ENCODE data around the gene SLC15A3. TPM values are rescaled to one million over a fixed set of nuclear protein-coding genes. Genes with fewer than 3 reads are reported as not detected.

SLC15A3 gene
- total and polyA plus RNA-seq, 4 donors: 9.0 to 20.9 (median 16.3) TPM

GRCh38 chr11:60996381-60997138 is 44.6 kb upstream of the SLC15A3 start:
- H3K4me3 ChIP-seq (ENCODE audit: low read depth in 1 of 3, low read length in 3 of 3): no peak overlapping the region
- no peaks in the 10 kb centered on the region for H3K9me3 ChIP-seq (ENCODE audit: control insufficient read depth in 4 of 4, low read length in 3 of 4)
- no peaks in the 10 kb centered on the region for H3K4me1 ChIP-seq (ENCODE audit: control insufficient read depth in 4 of 4, insufficient read depth in 4 of 4, low read length in 3 of 4)
- no peaks in the 10 kb centered on the region for H3K36me3 ChIP-seq (ENCODE audit: control insufficient read depth in 4 of 4, insufficient read depth in 3 of 4, low read depth in 1 of 4, low read length in 3 of 4)
- H3K9ac ChIP-seq (ENCODE audit: low read depth in 1 of 2, low read length in 2 of 2): no peak overlapping the region
- TF ChIP-seq RXRA (IDR thresholded peaks at IDR 0.05) (no peak), RAD21 (IDR thresholded peaks at IDR 0.05) (no peak), HNF4G (IDR thresholded peaks at IDR 0.05) (no peak), REST (IDR thresholded peaks at IDR 0.05) (no peak), FOXA2 (IDR thresholded peaks at IDR 0.05) (no peak), YY1 (IDR thresholded peaks at IDR 0.05) (no peak), EGR1 (IDR thresholded peaks at IDR 0.05; ENCODE audit: low read depth in 2 of 2) (no peak), JUND (IDR thresholded peaks at IDR 0.05) (no peak), ZBTB33 (IDR thresholded peaks at IDR 0.05) (no peak)
- no peak overlapping the region for H3K27ac ChIP-seq (ENCODE audit: low read depth in 1 of 2, low read length in 2 of 2)
- WGBS: 75% methylated on average over 13 of the region's 13 CpGs
- peaks cover 0 to 2% (median 0%) of the 10 kb centered on the region in 4 donors for H3K27me3 ChIP-seq (ENCODE audit: control insufficient read depth in 4 of 4, insufficient read depth in 4 of 4, low read length in 3 of 4)
- no peak for DNase-seq (ENCODE audit: low spot score)

GRCh38 chr11:60995798-60996197 is 43.8 kb upstream of the SLC15A3 start:
- WGBS: 64% methylated on average over 7 of the region's 7 CpGs
- H3K4me1 ChIP-seq (ENCODE audit: control insufficient read depth in 4 of 4, insufficient read depth in 4 of 4, low read length in 3 of 4): no peaks in the 10 kb centered on the region
- H3K9me3 ChIP-seq (ENCODE audit: control insufficient read depth in 4 of 4, low read length in 3 of 4): no peaks in the 10 kb centered on the region
- no peak for DNase-seq (ENCODE audit: low spot score)
- H3K27me3 ChIP-seq (ENCODE audit: control insufficient read depth in 4 of 4, insufficient read depth in 4 of 4, low read length in 3 of 4): peaks cover 0 to 2% (median 0%) of the 10 kb centered on the region in 4 donors
- H3K27ac ChIP-seq (ENCODE audit: low read depth in 1 of 2, low read length in 2 of 2): no peak overlapping the region
- H3K4me3 ChIP-seq (ENCODE audit: low read depth in 1 of 3, low read length in 3 of 3): no peak overlapping the region
- H3K9ac ChIP-seq (ENCODE audit: low read depth in 1 of 2, low read length in 2 of 2): no peak overlapping the region
- TF ChIP-seq REST (IDR thresholded peaks at IDR 0.05) (no peak), RAD21 (IDR thresholded peaks at IDR 0.05) (no peak), EGR1 (IDR thresholded peaks at IDR 0.05; ENCODE audit: low read depth in 2 of 2) (no peak), FOXA1 (IDR thresholded peaks at IDR 0.05) (no peak), HNF4A (conservative IDR thresholded peaks at IDR 0.05) (no peak), HNF4G (IDR thresholded peaks at IDR 0.05) (no peak)
- H3K36me3 ChIP-seq (ENCODE audit: control insufficient read depth in 4 of 4, insufficient read depth in 3 of 4, low read depth in 1 of 4, low read length in 3 of 4): no peaks in the 10 kb centered on the region
